HG03196 (cell line): ENCODE data around the gene CHST3.
"Not testable (repeated sequence)": the region's sequence is repeated elsewhere in the genome, so short reads cannot be mapped to it uniquely, and the experiment has no call there.

ENCODE experiments used
- ATAC-seq: cut with Tn5 transposase; IDR thresholded peaks from one replicate; pipeline ENCODE4 v1.9.1; 2021; ENCODE audit not compliant: unreplicated experiment

CHST3 gene

GRCh38 chr10:71972746-71973695 lies 8.8 kb downstream of the CHST3 start:
- ATAC-seq = no peak

DNA sequence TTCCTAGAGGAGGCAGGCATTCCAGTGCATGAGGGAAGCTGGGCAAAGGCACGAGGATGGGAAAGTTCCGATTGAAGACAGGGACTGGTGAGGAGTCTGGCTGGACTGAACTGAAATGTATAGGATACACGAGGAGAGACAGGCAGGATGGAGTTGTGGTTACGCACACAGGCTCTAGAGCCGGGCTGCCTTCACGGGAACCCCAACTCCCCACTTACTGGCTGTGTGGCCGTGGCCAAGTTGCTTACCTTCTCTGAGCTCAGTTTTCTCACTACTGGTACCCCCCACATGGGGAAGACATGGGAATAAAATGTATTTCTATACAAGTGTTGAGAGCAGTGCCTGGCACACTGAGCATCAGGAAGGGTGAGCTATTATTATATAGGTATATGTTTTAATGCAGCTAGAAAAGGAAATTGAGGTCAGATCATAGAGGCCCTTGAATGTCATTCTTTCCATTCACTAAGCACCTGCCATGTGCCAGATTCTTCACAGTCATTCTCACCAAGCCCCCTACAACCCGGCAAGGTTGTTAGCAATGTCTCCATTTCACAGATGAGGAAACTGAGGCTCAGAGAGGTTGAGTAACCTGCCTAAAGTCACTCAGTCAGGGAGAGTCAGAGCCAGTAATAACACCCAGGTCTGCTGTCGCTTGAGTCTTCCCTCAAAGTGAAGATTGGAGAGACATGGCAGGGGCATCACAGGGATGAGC lies 9.7 kb downstream of the CHST3 start:
- no peak for ATAC-seq

DNA sequence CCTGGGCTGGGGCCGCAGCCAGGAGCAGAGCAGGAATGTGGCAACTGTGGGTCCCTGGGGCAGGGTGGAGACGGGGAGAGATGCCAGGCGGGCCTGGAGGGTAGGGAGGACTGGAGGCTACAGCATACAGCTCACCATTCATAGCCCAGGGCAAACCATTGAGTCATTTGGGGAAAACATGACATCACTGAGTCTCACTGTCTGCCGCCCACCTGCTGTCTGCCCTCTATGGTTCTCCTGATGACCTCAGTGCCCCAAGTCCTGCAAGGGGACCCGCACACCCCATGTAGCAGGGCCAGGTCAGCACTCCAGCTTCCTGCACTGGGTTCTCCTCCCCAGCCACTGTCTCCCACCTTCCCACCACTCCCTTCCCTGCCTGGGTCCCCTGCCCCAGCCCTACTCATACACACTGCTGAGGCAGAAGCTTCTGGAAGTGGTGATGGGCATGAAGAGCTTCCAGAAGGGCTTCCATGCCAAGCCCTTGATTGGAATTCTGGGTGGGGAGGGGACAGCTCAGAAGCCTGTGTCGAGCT lies 10.4 kb downstream of the CHST3 start:
- ATAC-seq = peak; percentile 51

DNA sequence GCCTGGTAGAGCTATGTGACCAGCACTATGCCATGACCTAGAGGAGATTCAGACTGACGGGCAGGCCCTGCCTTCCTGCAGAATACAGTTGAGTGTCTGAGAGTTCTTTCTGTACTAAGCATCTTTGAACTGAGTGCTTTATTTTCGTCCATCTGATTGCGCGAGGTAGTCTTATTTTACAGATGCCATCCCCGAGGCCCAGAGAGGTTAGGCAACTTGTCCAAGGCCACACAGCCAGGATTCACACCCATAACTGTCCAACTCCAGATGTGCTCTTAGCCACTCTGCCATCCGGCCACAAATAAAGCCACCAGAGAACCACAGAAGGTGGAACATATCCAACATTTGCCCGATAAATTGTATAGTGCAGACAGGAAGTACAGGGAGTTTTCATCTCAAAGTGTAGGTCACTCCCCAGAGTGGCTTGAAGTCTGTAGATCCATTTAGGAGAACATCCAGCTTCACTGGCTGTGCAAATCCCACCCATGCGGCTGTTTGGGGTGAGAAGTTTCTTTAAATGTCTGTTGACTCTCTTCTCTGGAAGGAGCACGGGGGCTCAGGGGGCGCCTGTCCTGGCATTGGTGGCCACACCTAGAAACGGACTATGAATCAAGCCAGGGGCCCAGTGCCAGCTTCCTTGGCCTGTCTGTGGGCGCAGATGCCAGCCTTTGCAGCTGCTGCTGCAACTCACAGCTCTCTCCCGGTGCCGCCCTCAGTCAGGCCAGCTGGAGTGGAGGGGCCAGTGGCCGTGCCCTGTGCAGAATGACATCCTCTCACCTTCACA lies 11.1 kb downstream of the CHST3 start:
- ATAC-seq = no peak

DNA sequence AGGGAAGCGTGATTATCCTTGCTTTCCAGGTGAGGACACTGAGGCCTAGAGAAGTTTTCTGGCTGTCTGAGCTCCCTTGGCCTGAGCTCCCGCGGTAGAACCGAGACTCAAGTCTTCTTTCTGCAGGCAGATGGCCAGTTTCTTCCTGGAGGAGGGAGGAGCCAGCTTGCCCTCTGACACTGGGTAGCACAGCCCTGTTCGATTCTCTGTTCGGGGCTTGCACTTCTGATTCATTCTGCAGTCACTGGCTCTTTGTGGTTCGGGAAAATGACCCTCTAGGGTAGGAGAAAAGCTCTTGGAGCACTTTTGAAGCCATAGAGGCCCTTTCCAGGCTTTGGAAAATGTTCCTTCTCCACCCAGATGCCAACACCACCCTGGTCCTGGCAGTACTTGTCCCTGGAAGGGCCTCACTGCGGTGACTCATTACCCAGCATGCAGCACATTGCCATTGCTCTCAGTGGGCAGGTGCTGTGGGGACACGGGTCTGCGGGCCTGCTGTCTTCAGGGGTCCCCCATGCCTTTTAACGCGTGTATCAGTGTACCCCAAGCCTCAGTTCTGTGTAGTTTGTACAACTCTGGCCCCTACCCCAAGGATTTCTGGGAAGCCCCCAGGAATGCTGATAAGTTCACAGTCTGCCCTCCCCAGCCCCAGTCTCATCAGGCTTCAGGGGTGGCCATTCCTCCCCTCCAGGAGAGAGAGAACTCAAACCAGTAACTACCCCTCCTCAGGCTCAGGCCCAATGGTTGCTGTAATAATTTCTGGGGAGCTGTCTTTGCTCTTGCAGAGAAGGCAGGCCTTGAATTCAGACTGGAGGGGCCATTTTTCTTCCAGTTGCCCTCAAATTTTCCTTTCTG lies 11.9 kb downstream of the CHST3 start:
- no peak for ATAC-seq

DNA sequence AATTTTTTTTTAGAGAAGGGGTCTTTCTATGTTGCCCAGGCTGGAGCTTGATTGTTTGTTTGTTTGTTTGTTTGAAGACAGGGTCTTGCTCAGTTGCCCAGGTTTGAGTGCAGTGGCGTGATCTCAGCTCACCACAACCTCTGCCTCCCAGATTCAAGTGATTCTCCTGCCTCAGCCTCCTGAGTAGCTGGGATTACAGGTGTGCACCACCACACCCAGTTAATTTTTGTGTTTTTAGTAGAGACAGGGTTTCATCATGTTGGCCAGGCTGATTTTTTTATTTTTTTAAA lies 13.4 kb downstream of the CHST3 start:
- ATAC-seq = not testable (repeated sequence)

GRCh38 chr10:71978476-71978875 lies 14.3 kb downstream of the CHST3 start:
- no peak for ATAC-seq

DNA sequence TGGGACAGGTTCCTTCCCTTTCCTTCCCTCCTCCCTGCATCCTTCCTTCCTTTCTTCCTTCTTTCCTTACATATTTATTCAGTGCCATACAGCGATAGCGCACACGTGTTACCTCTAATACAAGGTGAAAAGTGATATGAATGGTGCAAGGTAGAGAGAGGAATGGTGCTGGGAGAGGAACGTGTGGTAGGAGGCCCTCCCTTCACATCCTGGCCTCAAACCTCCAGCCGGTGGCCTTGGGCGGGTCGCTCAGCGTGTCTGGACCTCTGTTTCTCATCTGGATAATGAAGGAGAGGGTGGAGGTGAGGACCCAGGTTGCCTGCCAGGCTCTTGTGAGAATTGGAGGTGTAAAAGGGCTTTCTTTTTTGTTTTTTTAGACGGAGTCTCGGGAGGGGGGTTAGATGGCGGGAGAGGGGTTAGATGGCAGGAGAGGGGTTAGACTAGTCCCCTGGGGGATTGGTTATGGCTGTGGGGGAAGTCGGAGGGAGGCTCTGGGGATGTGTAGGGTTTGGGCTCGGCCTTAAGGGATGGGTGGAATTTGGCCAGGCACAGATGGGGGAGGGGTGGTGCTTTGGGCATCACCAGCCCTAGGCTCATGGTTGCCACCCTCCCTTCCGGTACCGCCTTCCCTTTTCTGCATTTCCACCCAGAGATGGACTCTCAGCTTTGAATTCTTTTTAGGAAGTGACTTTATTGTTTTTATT lies 14.9 kb downstream of the CHST3 start:
- no peak for ATAC-seq

- no peak for ATAC-seq
Measured at GRCh38 chr10:71979692-71980062, 15.5 kb downstream of the CHST3 start.

DNA sequence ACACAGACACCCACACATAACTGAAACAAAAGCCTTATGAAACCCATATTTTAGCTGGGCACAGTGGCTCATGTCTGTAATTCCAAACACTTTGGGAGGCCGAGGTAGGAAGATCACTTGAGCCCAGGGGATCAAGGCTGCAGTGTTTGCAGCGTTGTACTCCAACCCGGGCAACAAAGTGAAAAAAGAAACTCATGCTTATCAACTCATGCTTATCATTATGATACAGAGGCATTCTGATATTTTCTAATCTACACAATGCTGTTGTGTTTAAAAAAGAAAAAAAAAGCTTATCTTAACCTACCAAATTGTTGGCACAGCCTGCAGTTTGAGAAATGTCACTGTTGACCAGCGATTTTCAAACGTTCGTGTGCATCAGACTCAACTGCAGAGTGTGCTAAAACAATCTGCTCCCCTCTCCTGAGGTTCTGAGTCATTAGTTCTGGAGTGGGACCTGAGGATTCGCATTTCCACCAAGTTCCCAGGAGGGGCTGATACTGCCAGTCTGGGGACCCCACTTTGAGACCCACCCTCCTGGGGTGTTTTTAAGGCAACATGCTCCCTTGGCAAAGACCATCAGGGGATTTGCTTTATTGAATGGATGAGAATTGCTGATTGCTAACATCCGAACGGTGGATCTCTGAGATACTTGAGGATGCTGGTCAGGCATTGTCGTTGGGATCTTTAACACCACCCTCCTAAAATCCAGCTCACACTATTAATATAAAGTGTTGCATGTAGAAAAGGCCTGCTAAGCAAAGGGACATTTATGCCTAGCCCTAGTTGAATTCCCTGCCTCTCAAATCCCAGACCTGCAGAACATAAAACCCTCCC lies 16.2 kb downstream of the CHST3 start:
- no peak for ATAC-seq

DNA sequence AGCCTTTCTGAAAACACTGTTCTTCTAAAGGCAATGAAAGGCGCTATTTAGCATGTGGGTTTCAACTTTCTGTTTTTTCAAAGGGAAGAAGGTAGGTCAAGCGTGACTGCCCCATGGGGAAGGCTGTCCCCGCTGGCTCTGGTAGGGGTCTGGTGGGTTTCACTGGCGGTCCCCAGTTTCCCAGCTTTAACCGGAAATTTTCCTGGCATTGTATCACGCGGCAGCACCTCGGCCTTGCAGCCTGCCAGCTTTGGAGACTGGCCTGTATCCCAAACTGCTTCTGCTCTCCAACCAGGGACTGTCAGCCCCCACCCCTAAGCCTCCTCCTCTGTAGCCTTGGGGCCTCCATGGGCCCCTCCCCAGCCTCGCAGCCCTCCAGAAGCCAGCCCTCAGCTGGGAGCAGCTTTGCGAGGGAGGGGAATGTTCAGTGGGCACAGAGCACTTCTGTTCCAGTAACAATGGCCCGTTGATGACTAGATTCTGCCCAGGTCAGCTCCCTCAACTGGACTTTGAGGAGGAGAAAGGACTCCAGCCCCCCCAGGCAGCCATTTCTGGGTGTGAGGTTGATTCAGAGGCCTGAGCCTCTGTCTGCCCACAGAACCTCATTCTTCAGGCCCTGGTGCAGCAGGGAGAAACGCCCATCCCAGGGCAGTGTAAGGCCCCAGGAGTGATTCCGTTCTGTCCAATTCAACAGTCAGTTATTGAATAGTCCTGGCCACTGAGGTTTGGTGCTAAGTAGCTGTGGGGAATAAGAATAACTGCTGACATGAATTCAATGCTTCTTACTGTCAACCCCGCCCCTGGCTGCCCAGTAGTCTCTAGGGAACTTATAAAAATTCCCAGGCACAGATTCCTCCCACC lies 17.1 kb downstream of the CHST3 start:
- no peak for ATAC-seq

DNA sequence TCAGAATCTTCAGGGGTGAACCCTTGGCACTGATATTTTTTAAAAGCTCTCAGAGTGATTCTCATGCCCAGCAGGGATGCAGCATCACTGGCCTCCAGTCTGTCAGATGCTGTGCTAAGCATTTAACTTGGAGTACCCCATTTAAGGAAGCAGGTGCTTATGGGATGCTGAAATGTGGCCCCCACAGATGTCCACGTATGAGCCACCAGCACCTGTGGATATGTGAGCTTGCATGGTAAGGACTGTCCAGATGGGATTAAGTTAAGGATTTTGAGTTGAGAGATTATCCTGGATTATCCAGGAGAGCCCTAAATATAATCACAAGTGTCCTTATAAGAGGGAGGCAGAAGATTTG lies 17.7 kb downstream of the CHST3 start:
- ATAC-seq = no peak

DNA sequence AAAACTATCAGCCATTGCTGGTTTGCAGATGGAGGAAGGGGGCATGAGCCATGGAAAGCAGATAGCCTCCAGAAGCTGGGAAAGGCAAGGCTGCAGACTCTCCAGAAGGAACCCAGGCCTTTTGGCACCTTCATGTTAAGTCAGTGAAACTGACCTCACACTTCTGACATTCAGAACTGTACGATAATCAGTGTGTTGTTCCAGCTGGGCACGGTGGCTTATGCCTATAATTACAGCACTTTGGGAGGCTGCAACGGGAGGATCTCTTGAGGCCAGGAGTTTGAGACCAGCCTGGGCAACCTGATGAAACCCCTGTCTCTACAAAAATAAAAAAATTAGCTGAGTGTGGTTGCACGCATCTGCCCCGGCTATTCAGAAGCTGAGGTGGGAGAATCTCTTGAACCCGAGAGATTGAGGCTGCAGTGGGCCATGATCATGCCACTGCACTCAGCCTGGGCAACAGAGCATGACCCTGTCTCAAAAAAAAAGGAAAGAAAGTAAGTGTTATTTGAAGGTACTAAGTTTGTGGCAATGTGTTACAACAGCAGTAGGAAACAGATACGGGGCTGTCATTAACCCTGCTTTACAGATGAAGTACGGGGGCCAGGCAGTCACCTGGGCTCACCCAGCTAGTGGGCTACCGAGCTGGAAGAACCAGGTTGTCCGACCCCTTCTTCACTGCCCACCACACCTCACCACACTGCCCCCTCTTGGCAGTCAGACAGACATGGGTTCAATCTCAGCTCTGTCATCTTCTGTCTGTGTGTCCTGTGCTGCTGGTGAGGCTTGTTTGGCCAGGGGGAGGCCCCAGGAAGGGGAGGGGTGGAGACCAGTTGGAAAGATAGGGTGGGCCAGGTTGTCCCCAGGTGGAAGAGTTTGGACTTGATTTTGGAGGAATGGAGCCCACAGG lies 18.3 kb downstream of the CHST3 start:
- no peak for ATAC-seq

DNA sequence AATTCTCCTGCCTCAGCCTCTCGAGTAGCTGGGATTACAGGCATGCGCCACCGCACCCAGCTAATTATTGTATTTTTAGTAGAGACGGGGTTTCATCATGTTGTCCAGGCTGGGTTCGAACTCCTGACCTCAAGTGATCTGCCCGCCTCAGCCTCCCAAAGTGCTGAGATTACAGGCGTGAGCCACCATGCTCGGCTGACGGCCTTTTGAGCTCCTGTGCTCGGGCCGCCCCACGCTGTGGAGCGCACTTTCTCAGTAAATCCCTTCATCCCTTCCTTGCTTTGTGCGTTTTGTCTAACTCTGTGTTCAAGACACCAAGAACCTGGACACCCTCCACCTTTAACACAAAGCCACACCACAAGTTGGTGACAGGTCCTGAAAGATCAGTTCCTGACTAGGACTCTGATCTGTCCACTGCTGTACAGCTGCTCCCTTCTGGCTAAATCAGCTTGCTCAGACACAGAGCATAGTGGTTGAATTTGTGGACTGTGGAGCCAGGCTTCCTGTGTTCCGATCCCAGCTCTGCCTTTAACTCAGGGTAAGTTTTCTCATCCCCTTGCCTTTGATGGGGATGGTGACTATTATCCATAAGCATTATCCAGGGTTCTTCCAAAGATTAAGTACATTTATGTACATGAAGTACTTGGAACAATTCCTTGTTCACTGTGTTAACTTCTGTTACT lies 20.1 kb downstream of the CHST3 start:
- no peak for ATAC-seq

DNA sequence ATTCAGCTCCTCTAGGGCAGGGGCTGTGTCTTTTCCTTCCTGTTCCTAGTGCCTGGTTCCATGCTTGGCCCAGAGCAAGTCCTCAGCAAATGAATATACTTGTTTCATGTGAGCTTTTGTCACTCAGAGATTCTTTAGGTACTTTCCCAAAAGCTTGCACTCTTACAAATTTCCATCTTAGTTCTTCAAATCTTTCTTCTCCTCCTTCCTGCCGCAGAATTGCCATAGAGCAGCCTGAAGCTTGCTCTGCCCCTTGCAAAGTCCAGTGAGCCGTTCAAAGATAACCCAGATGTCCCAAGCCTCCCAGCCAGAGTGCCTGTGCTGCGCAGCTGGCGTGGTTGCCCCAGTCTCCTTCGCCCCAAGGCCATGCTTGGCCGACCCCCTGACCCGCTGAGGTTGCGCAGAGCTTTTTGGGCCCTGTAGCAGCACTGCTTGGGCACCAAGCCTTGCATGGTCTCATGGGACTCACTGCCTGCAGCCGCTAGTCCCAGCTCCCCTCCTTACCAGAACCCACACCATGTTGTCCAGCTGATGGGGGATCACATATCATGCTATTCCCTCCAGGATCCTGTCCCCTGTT lies 20.7 kb downstream of the CHST3 start:
- no peak for ATAC-seq

DNA sequence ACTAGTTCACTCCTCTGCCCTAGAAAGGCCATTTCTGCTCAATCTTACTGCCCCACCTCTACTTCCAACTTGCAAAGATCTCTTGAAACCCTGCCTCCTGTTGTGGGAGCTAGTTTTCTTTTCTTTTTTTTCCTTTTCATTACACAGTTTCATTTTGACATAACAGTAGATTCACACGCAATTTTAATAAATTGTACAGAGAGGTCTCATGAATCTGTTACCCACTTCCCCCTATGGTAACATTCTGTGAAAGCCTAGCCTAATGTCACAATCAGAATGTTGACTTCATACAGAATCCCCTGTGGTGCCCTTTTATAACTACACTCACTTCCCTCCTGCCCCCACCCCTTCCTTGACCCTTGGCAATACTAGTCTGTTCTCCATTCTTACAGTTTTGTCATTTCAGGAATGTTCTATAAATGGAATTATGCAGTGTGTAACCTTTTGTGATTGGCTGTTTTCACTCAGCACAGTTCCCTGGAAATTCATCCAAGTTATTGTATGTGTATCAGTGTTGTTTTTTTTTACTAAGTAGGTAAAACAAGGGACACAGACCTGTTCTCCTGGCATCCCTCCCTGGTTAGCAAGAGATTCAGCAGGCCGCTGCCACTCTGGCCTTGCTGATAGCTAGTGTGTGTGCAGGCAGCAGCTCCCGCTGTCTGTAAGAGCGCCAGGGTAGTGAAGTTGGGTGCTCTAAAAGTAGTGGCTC lies 21.5 kb downstream of the CHST3 start:
- no peak for ATAC-seq
